T47D (cell line): Measurements from ENCODE around the gene EHD2.
"Not testable (repeated sequence)": the region's sequence is repeated elsewhere in the genome, so short reads cannot be mapped to it uniquely, and the experiment has no call there.

Experiments
- DNase-seq, 2 experiments: peaks; one replicate each; pipeline versions ENCODE4 v3.0.0 to v3.0.0-alpha.2; 2011 to 2012; ENCODE audit warnings: low read depth in 1 of 2, low spot score in 1 of 2
- JUND ChIP-seq: IDR thresholded peaks from 2 replicates; pipeline ENCODE4 v1.6.1; 2012; ENCODE audit warnings: low read depth
- in situ Hi-C: cut with HindIII; loops from 2 replicates; pipeline ENCODE4 v1.10.0; 2016; ENCODE audit warnings: low sequenced_read_pairs, low pct_unique_long_range_greater_than_20kb

Gene EHD2

GRCh38 chr19:47778954-47779351 is 65.7 kb downstream of the EHD2 start:
- peak; percentile 28 to 35 for DNase-seq
- TF ChIP-seq JUND: no peak
- in situ Hi-C loops: no loop called here

- no peak for TF ChIP-seq JUND
- DNase-seq: peak; percentile 13 to 57
- in situ Hi-C loops: no loop called here
Observed at GRCh38 chr19:47779524-47780214, 66.4 kb downstream of the EHD2 start.

- DNase-seq: no peak
- no peak for TF ChIP-seq JUND
- in situ Hi-C loops: no loop called here
Observed at GRCh38 chr19:47780215-47780551, 67.0 kb downstream of the EHD2 start.

GRCh38 chr19:47781590-47782262 is 68.5 kb downstream of the EHD2 start:
- DNase-seq: no peak
- in situ Hi-C loops: no loop called here
- no peak for TF ChIP-seq JUND

GRCh38 chr19:47786566-47786965 is 73.3 kb downstream of the EHD2 start:
- no peak for TF ChIP-seq JUND
- DNase-seq: no peak
- in situ Hi-C loops: no loop called here

- in situ Hi-C loops, DNase-seq: not testable (repeated sequence)
Observed at GRCh38 chr19:47787307-47787706, 74.1 kb downstream of the EHD2 start.

GRCh38 chr19:47789811-47790210 is 76.6 kb downstream of the EHD2 start:
- in situ Hi-C loops, DNase-seq: not testable (repeated sequence)

- no peak for TF ChIP-seq JUND
- in situ Hi-C loops: no loop called here
- DNase-seq: peak; percentile 67 to 76
Observed at GRCh38 chr19:47790398-47790814, 77.2 kb downstream of the EHD2 start.

- in situ Hi-C loops: no loop called here
- DNase-seq: no peak
- no peak for TF ChIP-seq JUND
Observed at GRCh38 chr19:47792616-47793015, 79.4 kb downstream of the EHD2 start.
